SU-DHL-6 (cell line): ENCODE data around the gene GLO1.

Source experiments
- CTCF ChIP-seq: fragments of 200-600 bp; sonication (generic); IDR thresholded peaks from one replicate; pipeline ENCODE4 v1.5.1; 2017; ENCODE audit warnings: antibody characterized with exemption, mild to moderate bottlenecking, low read length, moderate library complexity; ENCODE audit not compliant: insufficient read depth, poor library complexity, severe bottlenecking
- EZH2phosphoT487 ChIP-seq: fragments of 200-600 bp; sonication (generic), shearing (Covaris generic); conservative IDR thresholded peaks from 2 replicates; pipeline ENCODE4 v1.6.1; 2018; ENCODE audit warnings: mild to moderate bottlenecking, antibody characterized with exemption, low read length, moderate library complexity, mixed read lengths

- TF ChIP-seq EZH2phosphoT487 (no peak), CTCF (no peak)
Measured at GRCh38 chr6:38648629-38649028, 54.3 kb downstream of the GLO1 start.
